AG08395 (cell line): Measurements from ENCODE around the gene TEX12.
"Not testable (repeated sequence)": the region's sequence is repeated elsewhere in the genome, so short reads cannot be mapped to it uniquely, and the experiment has no call there.

Experiments used
- DNase-seq: peaks from one replicate; pipeline ENCODE4 v3.0.0; 2012; ENCODE audit warnings: mixed read lengths, low spot score

Gene TEX12

GRCh38 chr11:112167145-112167544, at the start of gene TEX12:
TEX12 (plus strand) TSS chr11:112167372; CDS start chr11:112169269, 1,897 bp downstream.
- DNase-seq: no peak

GRCh38 chr11:112118176-112118575, 49.0 kb upstream of the TEX12 start:
- DNase-seq: no peak

- no peak for DNase-seq
Measured at GRCh38 chr11:112121981-112122615, 45.1 kb upstream of the TEX12 start.

- no peak for DNase-seq
Measured at GRCh38 chr11:112123129-112123528, 44.0 kb upstream of the TEX12 start.

- no peak for DNase-seq
Measured at GRCh38 chr11:112127056-112127455, 40.1 kb upstream of the TEX12 start.

- DNase-seq: peak; percentile 85
Measured at GRCh38 chr11:112128483-112129121, 38.6 kb upstream of the TEX12 start.

GRCh38 chr11:112129656-112130055, 37.5 kb upstream of the TEX12 start:
- DNase-seq: no peak

- no peak for DNase-seq
Measured at GRCh38 chr11:112132737-112133136, 34.4 kb upstream of the TEX12 start.

GRCh38 chr11:112134473-112134872, 32.7 kb upstream of the TEX12 start:
- no peak for DNase-seq

GRCh38 chr11:112143597-112143996, 23.6 kb upstream of the TEX12 start:
- no peak for DNase-seq

GRCh38 chr11:112150517-112150916, 16.7 kb upstream of the TEX12 start:
- DNase-seq: no peak

GRCh38 chr11:112156153-112156955, 10.8 kb upstream of the TEX12 start:
- DNase-seq: no peak

- peak; percentile 95 for DNase-seq
Measured at GRCh38 chr11:112156956-112157766, 10.0 kb upstream of the TEX12 start.

- no peak for DNase-seq
Measured at GRCh38 chr11:112159098-112160065, 7.8 kb upstream of the TEX12 start.

GRCh38 chr11:112160091-112160848, 6.9 kb upstream of the TEX12 start:
- no peak for DNase-seq

- DNase-seq: no peak
Measured at GRCh38 chr11:112161012-112161411, 6.2 kb upstream of the TEX12 start.

GRCh38 chr11:112162200-112162599, 5.0 kb upstream of the TEX12 start:
- DNase-seq: not testable (repeated sequence)

GRCh38 chr11:112162761-112163546, 4.2 kb upstream of the TEX12 start:
- DNase-seq: no peak
